Stimulated activated CD8-positive, alpha-beta memory T cell treated with anti-CD3 and anti-CD28 coated beads, Interleukin-7, amount 100 ng/mL, for 1 hour (primary cell): ENCODE data around the gene AK9.

Source experiments
- DNase-seq, 2 donors: peaks; one replicate each; pipeline ENCODE4 v3.0.0-alpha.2; 2020; ENCODE audit warnings: low read depth in 2 of 2

Gene AK9

DNA sequence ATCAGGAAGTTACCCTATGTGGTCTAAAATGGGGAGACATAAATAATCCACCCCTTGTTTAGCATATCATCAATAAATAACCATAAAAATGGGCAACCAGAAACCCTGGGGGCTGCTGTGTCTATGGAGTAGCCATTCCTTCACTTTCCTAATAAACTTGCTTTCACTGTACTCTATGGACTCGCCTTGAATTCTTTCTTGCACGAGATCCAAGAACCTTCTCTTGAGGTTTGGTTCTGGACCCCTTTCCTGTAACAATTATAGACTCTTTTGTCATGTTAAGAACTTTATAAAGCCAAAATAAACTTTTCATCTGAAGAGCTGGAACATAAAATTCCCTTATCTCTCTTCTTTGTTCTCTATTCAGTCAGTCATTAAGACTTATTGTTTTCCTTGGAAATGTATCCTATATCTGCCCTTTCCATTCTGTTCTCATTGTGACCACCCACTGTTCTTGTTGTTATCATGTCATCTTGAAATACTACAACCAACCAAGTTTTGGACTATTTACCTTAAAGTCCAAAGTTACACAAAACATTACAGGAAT, 178.7 kb downstream of the AK9 start:
- DNase-seq = no peak

DNA sequence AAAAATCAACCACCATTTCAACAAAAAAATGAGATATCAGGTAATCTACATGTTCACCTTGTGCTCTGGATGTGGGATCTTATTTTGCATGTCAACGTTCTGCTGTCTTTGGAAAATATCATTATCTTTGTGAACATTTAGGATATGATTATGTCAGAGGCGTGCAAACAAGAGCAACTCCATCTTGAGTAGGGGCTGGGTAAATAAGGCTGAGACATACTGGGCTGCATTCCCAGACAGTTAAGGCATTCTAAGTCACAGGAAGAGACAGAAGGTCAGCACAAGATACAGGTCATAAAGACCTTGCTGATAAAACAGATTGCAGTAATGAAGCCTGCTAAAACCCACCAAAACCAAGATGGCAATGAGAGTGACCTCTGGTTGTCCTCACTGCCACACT, 179.2 kb downstream of the AK9 start:
- DNase-seq = no peak

DNA sequence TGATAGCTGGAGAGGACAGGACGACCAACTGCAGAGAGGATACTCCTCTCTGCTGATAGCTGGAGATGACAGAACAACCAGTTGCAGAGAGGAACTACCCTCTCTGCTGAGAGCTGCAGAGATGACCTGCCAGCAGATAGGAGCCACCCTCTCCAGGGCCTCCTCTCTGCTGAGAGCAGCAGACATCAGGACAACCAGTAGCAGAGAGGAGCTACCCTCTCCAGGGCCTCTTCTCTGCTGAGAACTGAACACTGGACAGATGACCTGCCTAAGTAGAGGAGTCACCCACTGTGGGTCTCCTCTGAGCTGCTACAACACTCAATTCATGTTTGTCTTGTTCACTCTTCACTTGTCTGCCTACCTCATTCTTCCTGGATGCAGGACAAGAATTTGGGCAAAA, 180.6 kb downstream of the AK9 start:
- DNase-seq = no peak

DNA sequence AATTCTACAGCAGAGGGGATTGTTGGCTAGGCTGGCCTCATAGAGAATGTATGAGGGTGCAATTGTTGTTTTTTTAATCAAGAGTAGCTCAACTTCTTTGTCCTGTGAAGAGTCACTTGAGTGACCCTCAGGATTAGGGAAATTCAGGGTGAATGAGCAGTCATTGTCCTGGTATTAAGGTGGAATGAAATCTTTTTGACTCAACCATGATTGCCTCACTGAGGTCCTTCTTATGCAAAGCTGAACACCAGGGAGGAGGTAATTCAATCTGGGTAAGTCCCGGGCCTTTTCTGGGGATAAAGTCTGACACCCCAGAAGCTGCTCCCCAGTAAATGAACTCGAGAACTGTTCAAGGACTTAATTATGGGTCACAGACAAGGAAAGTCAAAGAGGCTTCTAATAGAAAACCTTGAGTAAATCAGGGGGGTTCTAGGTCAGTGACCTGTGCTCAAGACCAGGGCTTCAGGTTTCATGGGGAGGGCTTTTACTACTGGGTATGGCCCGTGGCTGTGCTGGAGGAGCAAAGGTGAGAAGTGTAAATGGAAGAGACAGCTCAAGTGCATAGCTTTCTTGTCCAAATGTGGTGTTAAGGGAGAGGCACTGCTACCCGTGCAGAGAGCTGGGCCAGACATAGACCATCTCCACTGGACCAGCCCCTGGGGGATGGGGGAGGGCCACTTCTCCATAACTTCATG, 182.7 kb downstream of the AK9 start:
- DNase-seq = no peak

DNA sequence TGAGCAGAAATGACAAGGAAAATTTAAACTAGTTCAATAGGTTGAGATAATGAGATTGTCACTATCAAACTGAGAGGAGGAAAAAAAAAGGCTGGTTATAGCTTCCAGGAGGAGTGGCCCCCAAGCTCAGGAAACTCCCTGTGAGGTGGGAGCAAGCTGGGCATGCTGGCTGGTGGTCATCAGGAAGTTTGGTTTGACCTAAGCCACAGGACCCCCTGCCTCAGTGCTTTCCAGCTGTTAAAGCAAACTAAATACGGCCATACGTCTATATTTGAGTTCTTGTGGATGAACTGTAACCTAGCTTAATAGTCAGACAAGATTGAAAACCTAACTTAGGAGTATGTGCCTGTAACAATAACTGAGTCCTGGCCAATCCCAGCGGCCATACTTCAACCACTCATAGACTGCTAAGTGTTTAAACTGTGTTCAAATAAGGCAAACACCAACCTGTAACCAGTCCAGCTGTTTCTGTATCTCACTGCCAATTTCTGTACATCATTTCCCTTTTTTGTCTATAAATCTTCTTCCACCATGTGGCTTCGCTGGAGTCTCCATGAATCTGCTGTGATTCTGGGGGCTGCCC, 183.4 kb downstream of the AK9 start:
- DNase-seq = no peak

DNA sequence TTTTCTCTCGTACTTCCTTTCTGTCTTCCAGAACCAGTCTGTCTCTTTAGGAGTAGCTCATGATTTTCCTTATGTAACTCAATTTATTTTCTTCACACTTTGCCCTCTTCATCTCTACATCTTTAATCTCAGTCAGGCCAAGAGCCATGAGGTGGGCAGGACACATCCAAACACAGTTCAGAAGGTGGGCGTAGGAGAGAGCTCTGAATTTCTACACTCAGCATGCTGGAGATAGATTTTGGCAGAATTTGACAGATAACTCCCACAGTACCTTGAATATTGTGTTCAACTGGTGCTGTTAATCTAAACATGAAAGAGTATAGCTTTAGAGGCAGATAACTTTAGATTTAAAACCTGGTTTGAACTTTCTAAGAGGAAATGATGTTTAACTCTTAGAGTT, 184.2 kb downstream of the AK9 start:
- DNase-seq = no peak

DNA sequence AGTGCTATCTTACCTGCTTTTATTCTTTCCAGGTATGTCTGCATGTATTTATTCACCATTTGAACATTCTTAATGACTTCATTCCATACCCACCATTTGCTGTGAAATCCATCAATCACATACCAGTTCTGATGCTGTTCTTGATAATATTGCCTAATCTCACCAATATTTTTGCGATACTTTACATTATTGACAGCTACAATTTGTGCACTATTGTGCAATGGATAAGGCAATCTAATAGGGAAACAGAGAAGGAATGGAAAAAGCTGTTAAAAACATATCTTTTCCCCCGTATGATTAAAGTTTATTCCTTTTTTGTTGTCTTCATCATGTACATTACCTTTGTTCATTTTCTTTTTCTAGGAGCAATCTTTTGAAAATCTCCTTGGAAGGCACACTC, 184.7 kb downstream of the AK9 start:
- DNase-seq = no peak

DNA sequence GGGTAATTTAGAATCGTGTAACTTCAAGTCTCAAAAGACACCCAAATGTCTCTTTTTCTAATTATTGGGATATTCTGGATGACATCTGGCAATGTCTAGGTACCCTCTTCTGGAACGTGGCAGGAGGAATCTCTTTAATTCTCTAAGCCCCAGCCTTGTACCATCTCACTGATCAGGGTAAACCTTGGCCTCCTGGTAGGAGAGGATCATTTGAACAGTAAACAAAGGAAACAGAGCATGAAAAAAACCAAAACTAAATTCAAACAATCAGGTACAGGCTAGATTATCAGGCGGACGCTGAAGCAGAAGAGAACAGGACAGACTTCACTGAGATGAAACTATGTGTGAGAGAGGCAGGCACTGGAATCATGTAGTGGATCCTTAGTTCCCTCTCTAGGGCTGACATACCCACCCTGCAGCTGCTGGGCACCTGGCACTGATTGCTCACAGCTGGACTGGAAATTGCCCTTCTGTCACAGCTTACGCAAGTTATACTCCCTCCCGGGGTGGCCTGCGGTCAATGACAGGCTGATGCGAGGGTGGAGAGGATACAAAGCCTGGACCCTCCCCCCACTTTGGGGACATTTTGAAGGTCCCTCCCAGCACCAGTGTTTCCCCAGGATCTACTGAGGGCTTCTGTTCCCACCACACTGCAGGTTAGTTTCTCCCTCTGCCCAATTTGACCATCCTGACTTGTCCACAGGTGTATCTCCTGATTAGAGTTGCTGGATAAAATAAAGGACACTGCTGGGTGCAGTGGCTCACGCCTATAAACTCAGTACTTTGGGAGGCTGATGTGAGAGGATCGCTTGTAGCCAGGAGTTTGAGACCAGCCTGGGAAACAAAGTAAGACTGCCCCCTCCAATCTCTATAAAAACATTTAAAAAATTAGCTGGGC, 187.4 kb downstream of the AK9 start:
- DNase-seq = no peak

DNA sequence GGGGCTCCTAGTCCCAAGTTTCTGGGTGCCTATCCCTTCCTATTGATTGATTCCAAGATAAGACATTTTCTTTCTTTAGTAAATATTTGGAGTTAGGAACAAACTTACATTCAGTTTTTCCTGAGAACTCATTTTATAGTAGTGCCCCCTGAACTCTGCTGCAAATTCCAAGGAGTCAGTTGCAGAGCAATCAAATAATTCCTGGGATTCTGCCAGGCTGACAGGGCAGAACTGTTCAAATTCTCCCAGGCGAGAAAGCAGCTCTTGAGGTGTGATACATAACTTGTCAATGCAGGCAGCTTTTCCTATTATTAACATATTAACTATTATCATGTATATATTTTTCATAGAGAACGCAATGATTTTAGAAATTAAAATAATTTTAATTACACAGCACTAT, 192.1 kb downstream of the AK9 start:
- no peak for DNase-seq

DNA sequence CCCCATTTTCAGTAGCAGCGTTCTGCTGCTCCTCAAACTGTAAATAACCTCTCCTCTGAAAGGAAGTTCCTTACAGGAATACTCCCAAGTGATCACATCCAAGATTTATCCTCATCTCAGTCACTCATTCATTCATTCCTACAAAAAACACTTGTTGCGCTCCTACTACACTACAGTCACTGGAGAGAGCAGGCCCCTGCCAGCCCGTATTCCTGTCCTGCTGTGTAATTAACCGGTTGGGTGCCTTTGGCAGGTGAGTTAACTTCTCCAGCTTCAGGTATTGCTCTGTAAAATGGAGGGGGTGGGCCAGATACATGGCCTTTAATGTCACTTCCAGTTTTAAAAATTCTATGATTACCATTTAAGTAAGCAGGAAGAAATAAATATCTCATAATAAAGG, 192.9 kb downstream of the AK9 start:
- no peak for DNase-seq

DNA sequence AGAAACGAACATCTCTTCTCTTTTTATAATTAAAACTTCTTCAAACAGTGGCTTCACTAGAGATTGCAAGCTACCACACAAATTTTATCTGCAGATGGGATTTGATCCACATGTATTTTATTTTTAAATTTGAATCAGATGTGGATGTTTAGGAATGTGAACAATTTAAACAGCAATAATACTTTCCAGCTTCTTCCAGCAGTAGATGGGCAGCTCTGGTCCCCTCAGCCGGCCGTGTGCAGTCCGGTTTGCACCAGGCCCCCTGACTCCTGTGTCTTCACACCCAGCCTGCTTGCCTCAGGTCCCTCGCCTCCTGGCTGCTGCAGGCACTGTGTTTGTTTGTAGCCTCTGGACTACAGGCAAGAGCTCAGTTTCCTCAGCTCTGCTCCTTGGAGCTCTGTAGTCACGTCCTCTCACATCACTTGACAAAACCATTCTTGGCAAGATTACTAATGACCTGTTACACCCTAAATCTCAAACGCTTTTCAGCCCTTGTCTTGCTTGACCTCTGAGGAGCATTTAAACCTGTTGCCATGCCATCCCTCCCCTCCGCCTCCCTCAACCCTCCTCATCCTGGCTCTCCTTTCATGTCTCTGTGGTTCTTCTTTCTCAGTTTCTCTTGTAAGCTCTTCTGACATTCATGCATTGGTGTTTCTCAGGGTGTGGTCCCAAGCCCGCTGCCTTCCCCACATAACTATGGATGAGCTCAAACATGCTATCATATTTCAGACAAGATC, 194.8 kb downstream of the AK9 start:
- no peak for DNase-seq

DNA sequence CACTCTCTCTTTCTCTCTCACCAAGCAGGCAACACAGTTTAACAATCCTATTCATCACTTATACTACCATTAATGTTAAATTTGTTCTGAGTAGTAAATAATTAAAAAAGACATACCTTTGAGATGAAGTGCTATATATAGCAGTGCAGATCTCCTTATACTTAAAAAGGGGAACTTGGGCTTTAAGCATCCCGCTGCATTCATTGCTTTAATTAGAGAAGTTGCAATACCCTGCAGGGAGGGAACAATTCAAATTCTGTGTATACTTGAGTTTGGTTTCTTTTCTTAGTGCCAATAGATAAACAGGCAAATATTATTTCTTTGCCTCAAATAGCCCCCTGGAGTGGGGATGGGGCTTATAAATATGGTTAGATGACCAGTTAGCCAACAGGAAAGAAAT, 197.1 kb downstream of the AK9 start:
- no peak for DNase-seq

DNA sequence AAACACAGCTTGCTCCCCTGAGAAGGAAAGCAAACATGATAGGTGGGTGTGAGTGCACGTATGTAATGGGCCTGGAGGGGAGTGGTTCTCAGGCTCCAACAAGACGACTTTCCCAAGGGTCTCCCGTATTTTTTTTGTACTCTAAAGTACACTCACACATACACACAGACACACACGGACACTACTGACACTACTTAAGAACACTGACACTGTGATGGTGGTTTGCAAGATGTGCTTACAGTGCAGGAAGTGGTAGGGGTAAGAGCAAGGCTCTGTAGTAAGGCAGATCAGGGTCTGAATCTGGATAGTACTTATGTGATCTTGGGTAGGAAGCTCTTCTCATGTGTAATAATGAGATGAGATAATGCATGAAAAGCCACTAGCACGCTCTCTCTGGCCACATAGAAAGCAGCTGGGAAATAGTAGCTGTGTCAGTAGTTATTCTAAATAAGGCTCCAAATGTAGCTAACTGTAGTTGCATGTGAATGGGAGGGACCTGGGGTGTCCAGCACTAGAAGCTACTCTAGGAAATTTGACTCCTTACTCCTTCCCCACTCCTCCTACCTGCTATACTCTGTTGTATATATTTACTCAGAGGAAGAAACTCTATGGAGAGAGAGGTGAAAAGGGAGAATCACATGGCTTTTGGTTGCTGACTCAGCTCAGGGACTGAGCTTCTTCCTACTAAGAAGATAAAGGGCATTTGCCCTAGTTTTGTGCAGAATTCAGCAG, 199.6 kb downstream of the AK9 start:
- no peak for DNase-seq

DNA sequence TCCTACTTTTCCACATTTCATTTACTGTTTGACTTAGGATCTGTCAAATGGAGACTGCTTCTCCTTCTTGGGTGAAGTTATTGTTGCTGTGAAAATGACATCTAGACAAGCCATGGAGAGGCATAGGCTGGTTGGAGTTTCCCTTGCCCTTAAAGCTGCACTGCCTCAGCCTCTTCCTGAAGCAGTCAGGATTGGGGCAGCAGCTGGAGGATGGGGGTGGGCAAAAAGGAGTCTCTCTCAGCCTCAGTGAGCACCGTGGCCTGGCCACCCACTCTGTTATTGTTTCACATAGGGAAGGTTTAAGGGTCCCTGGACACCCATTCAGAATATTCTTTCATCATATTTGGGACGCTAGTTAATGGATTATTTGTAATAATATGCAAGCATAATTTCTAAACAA, 200.3 kb downstream of the AK9 start:
- no peak for DNase-seq

DNA sequence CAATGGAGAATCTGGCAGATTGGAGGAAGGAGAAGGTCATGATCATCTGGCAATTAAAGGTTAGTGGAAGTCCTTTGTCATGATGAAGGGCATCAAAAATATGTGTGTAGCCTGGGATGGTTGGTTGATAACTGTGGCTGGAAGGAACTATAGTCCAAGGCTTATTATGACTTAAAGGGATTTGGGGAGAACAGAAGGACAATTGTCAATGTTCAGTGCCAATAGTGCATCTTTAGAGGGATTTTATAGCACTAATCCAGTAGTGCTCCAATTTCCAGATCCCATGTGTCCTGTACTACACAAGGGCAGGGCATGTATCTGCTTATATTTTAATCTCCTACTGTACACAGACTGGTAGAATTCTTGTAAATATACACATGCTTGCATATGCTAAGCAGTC, 203.0 kb downstream of the AK9 start:
- DNase-seq = no peak

DNA sequence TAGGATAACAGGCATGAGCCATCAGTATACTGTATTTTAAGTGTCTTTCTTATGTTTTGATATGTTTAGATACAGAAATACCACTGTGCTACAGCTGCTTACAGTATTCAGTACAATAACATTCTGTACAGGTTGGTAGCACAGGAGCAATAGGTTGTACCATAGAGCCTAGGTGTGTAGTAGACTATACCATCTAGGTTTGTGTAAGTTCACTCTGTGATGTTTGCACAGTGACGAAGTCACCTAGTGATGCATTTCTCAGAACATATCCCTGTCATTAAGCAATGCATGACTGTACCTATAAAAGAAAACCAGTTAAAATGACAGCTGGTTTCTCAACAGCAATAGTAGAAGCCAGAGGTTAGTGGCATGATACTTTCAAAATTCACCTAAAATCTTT, 204.9 kb downstream of the AK9 start:
- DNase-seq = no peak

DNA sequence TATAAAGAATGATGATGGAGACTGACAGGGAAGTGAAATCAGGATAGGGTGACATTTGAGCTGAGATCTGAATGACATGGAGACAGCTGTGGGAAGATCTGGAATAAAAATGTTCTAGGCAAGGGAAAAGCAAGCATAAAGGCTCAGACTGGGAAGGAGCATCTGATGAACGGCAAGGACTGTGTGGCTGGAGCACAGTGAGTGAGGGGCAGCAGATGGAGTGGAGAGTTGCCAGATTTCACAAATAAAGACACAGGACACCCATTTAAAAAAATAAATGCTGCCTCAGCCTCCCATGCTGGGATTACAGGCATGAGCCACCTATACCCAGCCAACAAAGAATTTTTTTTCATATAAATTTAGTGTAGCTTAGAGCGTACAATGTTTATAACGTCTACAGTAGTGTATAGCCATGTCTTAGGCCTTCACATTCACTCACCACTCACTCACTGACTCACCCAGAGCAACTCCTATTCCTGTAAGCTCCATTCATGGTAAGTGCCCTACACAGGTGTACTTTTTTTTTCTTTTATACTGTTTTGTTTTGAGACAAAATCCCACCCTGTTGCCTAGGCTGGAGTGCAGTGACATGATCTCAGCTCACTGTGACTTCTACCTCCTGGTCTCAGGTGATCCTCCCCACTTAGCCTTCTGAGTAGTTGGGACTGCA, 205.6 kb downstream of the AK9 start:
- no peak for DNase-seq

DNA sequence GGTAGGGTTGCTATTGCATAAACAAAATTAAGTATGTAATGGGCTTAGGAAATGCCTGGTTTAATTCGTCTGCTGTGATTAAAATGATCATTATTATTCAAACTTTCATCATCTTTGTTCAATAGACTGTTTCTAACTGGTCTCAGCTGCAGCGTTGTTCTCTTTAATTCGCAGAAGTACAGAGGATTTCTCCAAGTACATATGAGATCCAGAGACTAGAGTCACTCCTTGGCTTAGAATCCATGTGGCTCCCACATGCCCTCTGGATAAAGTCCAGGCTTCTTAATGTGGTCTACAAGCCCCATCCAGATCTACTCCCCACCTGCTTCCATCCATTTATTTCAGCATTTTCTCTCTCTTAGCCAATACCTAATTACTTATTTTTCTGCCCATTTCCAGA, 206.9 kb downstream of the AK9 start:
- no peak for DNase-seq

DNA sequence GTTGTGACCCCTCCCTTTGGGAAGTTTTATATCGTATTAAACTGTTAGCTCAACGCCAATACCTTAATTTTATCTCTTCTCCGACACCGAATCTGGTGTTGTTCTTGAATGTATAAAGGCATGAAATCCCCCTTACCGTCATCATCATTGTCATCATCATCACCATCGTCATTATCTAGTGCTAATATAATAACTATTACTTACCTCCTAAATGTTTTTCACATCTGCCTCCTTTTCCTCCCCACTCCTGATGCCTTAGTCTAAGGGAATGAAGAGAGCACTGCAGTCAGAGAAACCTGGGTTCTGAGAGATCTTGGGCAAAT, 207.3 kb downstream of the AK9 start:
- no peak for DNase-seq

DNA sequence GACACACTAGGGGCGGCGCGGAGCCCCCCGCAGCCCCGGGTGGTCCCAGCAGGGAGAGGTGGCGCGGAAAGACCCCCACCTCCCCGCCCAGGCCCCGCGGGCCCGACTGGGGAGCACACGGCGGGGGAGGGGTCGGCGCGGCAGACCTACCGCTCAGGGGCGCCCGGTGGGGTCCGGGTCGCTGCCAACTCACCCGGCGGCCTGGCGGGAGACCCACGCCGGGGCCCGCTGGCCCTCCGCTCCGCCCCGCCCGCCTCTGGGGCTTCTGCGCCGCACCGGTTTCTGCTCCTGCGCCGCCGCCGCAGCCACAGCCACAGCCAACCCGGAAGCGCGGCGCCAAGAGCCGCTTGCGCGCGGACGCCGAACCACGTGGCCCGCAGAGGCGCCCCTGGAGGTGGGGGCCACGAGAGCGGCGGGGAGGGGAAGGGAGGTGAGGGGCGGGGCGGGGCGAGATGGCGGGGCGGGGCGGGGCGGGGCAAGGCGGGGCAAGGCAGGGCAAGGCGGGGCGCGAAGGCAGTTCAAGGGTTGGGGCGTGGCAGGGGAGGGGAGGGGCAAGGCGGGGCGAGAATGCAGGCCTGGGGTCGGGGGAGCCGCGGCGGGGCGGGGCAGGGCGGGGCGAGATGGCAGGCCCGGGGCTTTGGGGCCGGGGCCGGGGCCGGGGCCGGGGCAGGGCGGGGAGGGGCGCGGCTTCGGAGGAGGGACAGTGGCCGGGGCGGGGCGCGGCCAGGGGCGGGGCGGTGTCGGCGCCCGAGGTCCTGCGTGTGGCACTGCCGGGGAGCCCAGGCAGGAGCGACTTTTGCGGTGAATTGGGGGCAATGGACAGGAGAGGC, 207.9 kb downstream of the AK9 start, which contains the start of gene ZBTB24:
ZBTB24 (minus strand) TSS at position 315 of the 830 bp plus-strand sequence. CDS start 1,193 bp downstream, outside the sequence.
- peak; percentile 68 to 74 for DNase-seq
